GM18505 (cell line): ENCODE measurements around the gene MOCS3.

Experiments
- ATAC-seq: cut with Tn5 transposase; IDR thresholded peaks from one replicate; pipeline ENCODE4 v1.9.1; 2021; ENCODE audit not compliant: unreplicated experiment
- POLR2A ChIP-seq: IDR thresholded peaks from 4 replicates; pipeline ENCODE4 v1.6.1; 2011; ENCODE audit warnings: borderline replicate concordance; ENCODE audit not compliant: insufficient read depth, insufficient read length; ENCODE audit errors: extremely low read depth

MOCS3 gene, protein sequence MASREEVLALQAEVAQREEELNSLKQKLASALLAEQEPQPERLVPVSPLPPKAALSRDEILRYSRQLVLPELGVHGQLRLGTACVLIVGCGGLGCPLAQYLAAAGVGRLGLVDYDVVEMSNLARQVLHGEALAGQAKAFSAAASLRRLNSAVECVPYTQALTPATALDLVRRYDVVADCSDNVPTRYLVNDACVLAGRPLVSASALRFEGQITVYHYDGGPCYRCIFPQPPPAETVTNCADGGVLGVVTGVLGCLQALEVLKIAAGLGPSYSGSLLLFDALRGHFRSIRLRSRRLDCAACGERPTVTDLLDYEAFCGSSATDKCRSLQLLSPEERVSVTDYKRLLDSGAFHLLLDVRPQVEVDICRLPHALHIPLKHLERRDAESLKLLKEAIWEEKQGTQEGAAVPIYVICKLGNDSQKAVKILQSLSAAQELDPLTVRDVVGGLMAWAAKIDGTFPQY

DNA sequence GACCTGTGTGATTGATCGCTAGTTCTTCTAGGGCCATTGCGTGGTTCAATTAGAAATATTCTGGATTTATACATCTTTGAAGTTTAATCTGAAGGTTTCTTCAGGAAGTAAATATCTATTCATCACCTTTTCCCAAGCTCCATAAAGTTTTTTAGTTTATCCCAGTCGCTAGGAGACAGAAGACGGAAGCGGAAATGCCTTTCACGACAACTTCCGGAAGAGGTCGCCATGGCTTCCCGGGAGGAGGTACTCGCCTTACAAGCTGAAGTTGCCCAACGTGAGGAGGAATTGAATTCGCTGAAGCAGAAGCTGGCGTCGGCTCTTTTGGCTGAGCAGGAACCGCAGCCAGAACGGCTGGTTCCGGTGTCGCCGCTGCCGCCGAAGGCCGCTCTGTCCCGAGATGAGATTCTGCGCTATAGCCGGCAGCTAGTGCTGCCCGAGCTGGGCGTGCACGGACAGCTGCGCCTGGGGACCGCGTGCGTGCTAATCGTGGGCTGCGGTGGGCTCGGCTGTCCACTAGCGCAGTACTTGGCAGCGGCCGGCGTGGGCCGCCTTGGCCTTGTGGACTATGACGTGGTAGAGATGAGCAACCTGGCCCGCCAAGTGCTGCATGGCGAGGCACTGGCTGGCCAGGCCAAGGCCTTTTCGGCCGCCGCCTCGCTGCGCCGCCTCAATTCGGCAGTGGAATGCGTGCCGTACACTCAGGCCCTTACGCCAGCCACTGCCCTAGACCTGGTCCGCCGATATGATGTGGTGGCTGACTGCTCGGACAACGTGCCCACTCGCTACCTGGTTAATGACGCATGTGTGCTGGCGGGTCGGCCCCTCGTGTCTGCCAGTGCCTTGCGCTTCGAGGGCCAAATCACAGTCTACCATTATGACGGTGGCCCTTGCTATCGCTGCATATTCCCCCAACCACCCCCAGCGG lies at the start of gene MOCS3:
Gene MOCS3, plus strand, starts transcription at position 204 of the 928 bp plus-strand sequence. Its CDS starts 25 bp downstream, at position 229.
- ATAC-seq = peak; percentile 77
- TF ChIP-seq POLR2A = peak; percentile 34

DNA sequence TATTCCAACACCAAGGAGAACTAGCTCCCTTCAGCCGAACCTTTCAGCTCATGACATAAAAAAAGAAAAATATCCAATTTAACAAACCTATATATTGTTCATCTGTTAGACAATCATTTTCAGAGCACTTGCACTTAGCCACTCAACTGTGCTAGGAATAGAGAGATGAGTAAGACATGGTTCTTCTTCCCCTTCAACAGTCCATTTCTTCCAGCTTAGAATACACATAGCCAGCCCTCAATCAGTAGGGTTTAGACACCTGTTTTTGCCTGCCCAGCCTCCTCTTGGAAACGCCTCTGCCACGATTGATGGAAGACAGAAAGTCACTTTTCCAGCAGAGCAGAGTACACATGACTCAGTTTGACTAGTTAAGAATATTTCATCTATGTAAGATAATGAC lies 49.2 kb upstream of the MOCS3 start:
- ATAC-seq = no peak
- TF ChIP-seq POLR2A = no peak

DNA sequence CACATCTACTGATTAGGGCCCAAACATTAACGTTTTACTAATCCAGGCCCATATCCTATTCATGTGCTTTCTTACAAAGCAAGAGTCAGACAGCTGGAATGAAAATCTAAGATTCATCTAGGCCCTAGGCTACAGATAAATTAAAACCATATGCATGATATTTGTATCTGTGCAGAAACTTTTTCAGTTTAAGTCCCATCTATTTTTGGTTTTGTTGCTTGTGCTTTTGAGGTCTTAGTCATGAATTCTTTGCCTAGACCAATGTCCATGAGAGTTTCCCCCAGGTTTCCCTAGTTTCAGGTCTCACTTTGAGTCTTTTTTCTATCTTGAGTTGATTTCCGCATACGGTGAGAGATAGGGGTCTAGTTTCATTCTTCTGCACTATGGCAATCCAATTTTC lies 47.6 kb upstream of the MOCS3 start:
- TF ChIP-seq POLR2A = no peak
- no peak for ATAC-seq

DNA sequence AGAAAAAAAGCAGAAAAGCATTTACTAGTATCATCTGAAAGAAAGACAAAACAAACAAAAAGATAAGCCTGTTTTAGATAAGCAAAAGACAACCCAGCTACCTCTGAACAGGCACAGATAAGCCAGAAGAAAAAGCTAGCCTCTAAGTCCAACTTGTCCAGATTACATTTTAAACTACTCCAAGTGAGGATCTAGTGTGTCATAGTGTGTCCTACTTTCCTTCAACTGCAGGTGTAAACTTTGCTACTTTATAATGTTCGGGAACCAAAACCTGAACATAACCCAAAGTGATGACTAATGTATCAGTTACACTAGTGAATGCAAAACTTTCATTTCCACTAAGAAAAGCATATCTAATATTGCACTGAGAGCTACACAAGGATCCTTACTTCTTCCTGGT lies 46.9 kb upstream of the MOCS3 start:
- no peak for ATAC-seq
- no peak for TF ChIP-seq POLR2A

DNA sequence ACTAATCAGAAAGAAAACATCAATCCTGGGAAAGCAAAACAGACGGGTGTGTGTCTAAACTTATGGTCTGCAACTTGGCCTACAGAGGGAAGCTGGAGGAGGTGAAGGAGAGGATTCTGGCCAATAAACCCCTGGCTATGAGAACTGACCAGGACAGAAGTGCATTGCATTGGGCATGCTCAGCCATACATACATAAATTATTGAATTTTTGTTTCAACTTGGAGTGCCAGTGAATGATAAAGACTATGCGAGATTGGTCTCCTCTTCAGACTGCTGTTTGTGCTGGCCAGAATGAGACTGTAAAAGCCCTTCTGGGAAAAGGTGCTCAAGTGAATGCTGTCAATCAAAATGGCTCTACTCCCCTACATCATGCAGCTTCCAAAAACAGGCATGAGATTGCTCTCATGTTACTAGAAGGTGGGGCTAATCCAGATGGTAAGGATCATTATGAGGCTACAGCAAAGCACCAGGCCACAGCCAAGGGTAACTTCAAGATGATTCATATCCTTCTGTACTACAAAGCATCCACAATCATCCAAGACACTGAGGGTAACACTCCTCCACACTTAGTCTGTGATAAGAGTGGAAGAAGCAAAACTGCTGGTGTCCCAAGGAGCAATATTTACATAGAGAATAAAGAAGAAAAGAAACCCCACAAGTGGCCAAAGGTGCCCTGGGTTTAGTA lies 44.8 kb upstream of the MOCS3 start:
- ATAC-seq = no peak
- TF ChIP-seq POLR2A = no peak

DNA sequence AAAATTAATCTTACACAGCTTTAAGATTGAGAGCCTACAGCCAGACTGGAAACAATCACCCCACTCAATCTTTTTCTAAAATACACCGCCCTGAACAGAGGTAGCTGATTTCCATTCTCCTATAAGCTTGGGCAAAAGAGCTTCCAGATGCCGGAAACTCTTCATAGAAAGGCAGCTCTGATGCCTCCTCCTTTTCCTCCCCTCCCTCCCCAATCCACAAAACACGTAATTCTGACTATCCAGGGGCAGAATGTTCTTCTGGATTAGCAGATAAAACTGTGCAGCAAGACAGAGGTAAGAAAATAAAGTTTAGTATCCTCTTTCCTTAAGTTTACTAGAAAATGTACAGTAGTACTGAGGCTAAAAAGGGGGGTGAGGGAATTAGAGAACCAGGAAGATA lies 43.2 kb upstream of the MOCS3 start:
- TF ChIP-seq POLR2A = no peak
- ATAC-seq = no peak

DNA sequence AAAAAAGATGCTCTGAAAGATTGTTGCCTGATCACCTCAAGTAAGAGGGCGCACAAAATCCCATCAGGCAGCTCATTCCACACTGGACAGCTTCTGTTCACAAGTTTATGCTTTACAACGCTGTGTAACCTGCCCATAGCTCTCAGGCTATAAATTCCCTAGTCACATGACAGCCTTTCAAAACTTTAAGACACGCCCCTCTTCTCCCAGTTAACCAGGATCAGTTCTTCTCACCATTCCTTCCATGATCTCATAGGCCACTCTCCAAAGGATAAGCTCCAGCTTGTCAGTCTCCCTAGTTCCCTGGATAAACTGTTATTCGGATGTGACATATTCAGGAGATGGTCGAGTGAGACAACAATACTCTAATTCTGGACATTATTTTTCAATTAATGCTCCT lies 42.4 kb upstream of the MOCS3 start:
- no peak for ATAC-seq

DNA sequence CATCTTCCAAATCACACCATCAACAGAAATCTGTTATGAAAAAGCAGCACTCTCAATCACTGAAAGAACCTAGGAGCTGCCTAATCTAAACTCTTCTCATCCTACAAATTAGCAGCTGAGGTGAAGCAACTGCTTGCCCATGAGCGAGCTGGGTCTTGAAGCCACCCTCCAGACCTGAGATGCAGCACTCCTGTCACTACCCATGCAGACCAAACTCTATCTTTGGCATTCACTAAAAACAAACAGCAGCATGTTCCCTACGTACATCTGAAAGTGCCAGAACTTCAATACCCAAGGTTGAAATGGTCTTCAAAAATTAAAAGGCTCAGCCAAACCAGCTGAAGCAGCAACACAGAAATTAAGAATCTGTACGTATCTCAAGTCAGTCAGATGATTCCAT lies 41.7 kb upstream of the MOCS3 start:
- no peak for ATAC-seq
- no peak for TF ChIP-seq POLR2A

More for the DNA sequence above, 42.4 kb upstream of the MOCS3 start:
- TF ChIP-seq POLR2A = no peak

DNA sequence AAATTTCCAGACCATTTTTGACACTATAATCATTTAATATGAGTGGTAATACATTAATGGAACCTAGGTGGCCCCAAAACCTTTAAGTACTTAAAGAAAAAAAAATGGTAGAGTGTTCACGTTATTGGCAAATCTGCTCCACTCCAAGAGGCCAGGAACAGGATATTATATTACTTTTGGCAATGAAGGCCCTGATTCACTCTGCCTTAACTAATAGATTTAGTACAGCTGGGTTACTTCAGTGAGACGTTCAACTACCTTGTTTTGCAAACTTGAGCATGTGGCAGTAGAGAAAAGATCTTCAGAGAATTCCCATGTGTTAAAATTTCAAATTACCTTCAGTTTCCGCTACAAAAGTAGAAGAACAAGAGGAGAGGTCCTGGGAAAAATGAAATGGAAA lies 40.2 kb upstream of the MOCS3 start:
- no peak for ATAC-seq
- no peak for TF ChIP-seq POLR2A

DNA sequence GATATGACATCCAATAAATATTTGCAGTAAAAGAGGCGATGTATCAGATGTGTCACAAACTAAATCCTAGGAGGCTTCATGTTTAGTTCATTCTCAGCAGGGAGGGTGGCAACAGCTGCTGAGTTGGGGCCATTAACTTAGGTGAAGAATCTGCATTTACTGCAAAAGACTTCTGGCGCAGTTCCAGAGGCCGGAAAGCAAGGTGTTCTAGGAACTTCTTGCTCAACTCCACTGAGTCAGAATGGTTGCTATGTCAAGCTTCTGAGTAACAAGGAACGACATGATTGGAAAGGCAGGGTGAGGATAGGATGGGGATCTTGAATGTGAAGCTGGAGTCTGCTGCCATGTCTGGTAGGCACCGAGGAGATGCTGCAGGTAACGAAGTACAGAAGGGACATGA lies 39.1 kb upstream of the MOCS3 start:
- ATAC-seq = no peak
- no peak for TF ChIP-seq POLR2A

DNA sequence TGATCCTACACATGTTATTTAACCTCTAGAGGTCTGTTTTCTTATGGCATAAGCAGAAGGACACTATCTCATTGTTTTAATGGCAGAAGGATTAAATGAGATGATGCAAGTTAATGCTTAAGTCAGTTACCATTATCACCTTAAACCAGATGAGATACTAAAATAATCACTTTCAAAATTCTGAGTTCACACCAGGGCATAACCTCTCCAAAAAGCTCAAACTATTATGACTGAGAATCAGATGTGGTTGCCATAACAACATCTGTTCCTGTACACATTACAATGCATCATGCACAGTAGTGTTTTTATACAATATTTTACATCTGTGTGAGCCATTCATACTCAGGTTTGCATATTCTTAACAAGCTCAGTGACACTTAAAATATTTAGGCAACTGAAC lies 37.6 kb upstream of the MOCS3 start:
- TF ChIP-seq POLR2A = no peak
- no peak for ATAC-seq

DNA sequence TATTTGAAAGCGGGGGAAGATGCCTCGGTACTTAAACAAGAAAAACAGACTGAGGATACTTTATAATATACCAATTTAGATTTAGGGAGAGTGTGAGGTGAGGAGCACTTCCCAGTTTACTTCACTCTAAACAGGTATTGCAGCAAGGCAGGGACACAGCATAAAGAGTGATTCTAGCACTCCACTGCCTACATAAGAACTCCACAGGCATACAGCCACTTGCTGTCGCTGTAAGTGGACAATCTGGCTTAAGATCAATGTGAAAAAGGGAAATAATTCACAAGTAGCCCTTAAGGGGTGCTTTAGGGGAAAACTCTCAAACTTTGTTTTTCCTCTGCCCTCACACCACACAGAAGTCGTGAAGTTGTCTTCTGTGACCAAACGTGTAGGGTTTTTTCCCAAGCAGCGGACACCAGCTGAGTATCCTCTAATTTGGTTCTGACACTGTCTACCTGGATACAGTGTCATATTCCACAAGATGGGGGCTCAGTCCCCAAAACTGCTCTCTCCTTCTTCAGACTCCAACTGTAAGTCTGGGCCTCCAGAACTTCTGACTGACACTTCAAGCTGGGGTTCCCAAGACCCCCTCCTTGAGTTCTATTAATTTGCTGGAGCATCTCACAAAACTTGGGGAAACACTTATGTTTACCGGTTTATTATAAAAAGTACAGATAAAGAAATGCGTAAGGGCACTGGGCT lies 36.7 kb upstream of the MOCS3 start:
- no peak for TF ChIP-seq POLR2A
- no peak for ATAC-seq
